WERI-Rb-1 (cell line): Measurements from ENCODE around the gene DCP1A.
"Not testable (repeated sequence)": the region's sequence is repeated elsewhere in the genome, so short reads cannot be mapped to it uniquely, and the experiment has no call there.

Experiments
- DNase-seq: peaks from one replicate; pipeline ENCODE4 v3.0.0-alpha.2; 2020
- H3K27ac ChIP-seq: fragments of 250-450 bp; sonication (Bioruptor Pico); 2 replicates; pipeline ENCODE4 v1.5.1; 2020; ENCODE audit warnings: mild to moderate bottlenecking, moderate library complexity
- H3K27me3 ChIP-seq: fragments of 250-450 bp; sonication (Bioruptor Pico); 2 replicates; pipeline ENCODE4 v1.5.1; 2021; ENCODE audit warnings: mild to moderate bottlenecking, low read depth, moderate library complexity; ENCODE audit not compliant: insufficient read depth, severe bottlenecking
- H3K36me3 ChIP-seq: fragments of 250-450 bp; sonication (Bioruptor Pico); 2 replicates; pipeline ENCODE4 v1.5.1; 2020; ENCODE audit warnings: mild to moderate bottlenecking, moderate library complexity
- H3K4me3 ChIP-seq: 2 replicates; pipeline ENCODE4 v1.5.1; 2011; ENCODE audit warnings: low read depth, mild to moderate bottlenecking, control low read depth, low read length
- H3K9me3 ChIP-seq: fragments of 250-450 bp; sonication (Bioruptor Pico); 2 replicates; pipeline ENCODE4 v1.5.1; 2021; ENCODE audit warnings: mild to moderate bottlenecking, moderate library complexity; ENCODE audit not compliant: severe bottlenecking
- CTCF ChIP-seq: IDR thresholded peaks from 2 replicates; pipeline ENCODE4 v1.5.1; 2011; ENCODE audit warnings: low read depth, mild to moderate bottlenecking, control low read depth, inconsistent platforms, low read length

The DCP1A gene

DNA sequence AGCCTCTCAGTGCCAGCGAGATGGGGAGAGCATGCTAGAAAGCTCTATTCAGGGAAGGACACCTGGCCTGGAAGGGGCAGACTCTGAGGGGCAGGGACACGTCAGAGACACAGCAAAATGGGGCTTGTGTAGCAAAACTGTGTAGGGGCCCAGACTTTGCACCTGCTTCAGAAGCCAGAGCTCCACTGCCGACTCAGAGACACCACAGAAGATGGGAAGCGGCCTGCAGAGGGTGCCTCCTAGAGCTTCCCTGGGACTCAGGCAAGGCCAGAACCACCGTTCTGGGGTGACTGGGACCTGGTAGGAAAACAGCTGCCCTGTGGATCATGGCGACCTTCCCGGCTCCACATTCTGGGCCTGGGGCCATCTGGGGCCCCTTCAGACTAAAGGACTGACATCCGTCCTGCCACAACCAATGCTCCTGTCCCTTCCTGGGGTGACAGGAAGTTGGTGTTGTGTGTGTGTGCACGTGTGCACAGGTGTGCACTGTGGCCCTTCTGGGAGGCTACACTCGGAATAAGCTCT, 74.1 kb downstream of the DCP1A start:
- no peaks in the 10 kb centered on the region for H3K27me3 ChIP-seq
- H3K4me3 ChIP-seq: no peak overlapping the region
- DNase-seq: no peak
- no peak for TF ChIP-seq CTCF
- no peaks in the 10 kb centered on the region for H3K36me3 ChIP-seq
- no peak overlapping the region for H3K27ac ChIP-seq
- no peaks in the 10 kb centered on the region for H3K9me3 ChIP-seq

DNA sequence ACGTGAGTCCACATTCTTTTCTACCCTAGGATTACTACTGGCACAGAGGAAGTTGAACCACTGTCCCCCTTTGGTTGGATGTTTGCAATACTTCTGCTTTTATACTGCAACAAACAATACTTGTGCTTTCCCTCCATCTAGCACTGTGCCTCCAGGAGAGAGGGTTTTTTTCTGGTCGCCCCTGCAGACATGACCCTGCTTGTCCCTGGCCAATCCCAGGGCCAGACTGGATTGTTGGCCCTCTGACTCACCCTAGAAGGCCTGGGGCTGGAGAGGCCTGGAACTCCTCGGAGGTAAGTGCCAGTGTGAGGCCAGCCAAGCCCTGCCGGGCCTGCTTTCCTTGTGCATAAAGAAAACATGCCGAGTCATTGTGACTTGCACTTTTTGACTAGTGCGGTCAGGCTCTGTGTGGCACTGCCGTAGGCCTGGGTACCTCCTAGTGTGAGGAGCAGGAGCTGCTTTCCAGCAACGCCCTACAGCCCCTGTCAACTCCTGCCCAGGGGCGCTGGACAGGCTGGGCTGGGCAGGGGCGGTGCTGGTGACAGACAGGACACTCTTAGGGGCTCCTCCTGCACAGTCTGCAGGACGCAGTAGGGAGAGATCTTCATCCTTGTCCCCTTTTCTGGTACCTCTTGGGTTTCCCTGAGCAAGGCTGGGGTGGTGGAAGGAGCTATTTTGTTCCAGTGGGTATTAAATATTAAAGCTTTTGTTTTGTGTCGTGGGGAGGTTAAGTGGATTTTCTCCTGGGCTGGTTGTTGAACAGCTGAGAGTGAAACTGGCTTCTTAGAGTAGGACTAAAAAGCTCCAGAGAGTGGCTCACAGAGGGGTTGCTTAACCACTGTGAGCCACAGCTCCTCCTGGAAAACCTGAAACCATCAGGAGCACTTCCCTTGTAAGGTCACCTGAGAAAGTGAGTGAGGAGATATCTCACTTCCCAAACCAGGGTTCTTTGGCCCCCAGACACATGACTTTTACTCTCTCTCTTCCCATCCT, 77.2 kb downstream of the DCP1A start:
- Histone ChIP-seq H3K27ac (peak overlapping the region; percentile 16), H3K27me3 (no peaks in the 10 kb centered on the region), H3K9me3 (no peaks in the 10 kb centered on the region), H3K36me3 (no peaks in the 10 kb centered on the region), H3K4me3 (no peak overlapping the region)
- TF ChIP-seq CTCF: no peak
- DNase-seq: peak; percentile 53

DNA sequence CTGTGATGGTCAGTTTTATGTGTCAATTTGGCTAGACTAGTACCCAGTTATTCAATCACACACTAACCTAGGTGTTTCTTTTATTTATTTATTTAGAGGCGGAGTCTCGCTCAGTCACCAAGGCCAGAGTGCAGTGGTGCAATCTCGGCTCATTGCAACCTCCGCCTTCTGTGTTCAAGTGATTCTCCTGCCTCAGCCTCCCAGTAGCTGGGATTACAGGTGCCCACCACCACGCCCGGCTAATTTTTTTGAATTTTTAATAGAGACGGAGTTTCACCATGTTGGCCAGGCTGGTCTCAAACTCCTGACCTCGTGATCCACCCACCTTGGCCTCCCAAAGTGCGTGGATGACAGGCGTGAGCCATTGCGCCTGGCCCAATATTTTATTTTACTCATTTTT, 78.2 kb downstream of the DCP1A start:
- H3K27me3 ChIP-seq, DNase-seq, H3K27ac ChIP-seq, H3K9me3 ChIP-seq, H3K36me3 ChIP-seq, H3K4me3 ChIP-seq: not testable (repeated sequence)

GRCh38 chr3:53267766-53268165, 79.6 kb downstream of the DCP1A start:
- no peak for TF ChIP-seq CTCF
- no peak for DNase-seq
- Histone ChIP-seq H3K27ac (no peak overlapping the region), H3K9me3 (no peaks in the 10 kb centered on the region), H3K27me3 (no peaks in the 10 kb centered on the region), H3K4me3 (no peak overlapping the region), H3K36me3 (no peaks in the 10 kb centered on the region)

- DNase-seq: no peak
- no peak overlapping the region for H3K27ac ChIP-seq
Measured at GRCh38 chr3:53264718-53265117, 82.6 kb downstream of the DCP1A start.

More at GRCh38 chr3:53264718-53265117, 82.6 kb downstream of the DCP1A start:
- Histone ChIP-seq H3K4me3 (no peak overlapping the region), H3K9me3 (no peaks in the 10 kb centered on the region), H3K36me3 (no peaks in the 10 kb centered on the region), H3K27me3 (no peaks in the 10 kb centered on the region)
- TF ChIP-seq CTCF: no peak
